K562 (cell line): Measurements from ENCODE around the gene CCDC106. TPM values are rescaled to one million over a fixed set of nuclear protein-coding genes. Genes with fewer than 3 reads are reported as not detected.

ENCODE experiments used
- polyA plus RNA-seq, 8 experiments: library from polyadenylated mRNA; depleted of rRNA in 4 of 8; stranded (reverse) in 5 of 8; unstranded in 3 of 8; fragments of >200 nt; fragmentation: Nextera tagmentation in 2 of 8; fragmentation: Illumina TruSeq in 1 of 8; extraction: Ambion mirVana in 2 of 8; extraction: Trizol in 1 of 8; gene quantifications; 2 replicates each; pipeline versions ENCODE4 v1.2.1 to v1.2.3, GENCODE V29; 2011 to 2014; ENCODE audit warnings: inconsistent platforms in 1 of 8, missing spikeins in 1 of 8
- total RNA-seq, 7 experiments: library from RNA; depleted of rRNA in 6 of 7; stranded (reverse); fragments of >200 nt in 6 of 7; fragmentation: Illumina TruSeq in 2 of 7; extraction: Trizol in 2 of 7; gene quantifications; 2 replicates each; pipeline versions ENCODE4 v1.2.1 to v1.2.3, GENCODE V29; 2011 to 2021; ENCODE audit warnings: low replicate concordance in 1 of 7

CCDC106 gene
- total and polyA plus RNA-seq, 9 of the 15 experiments (the other 6 are each of a cell fraction or from before 2014, with no cell fraction given) = 0.10 to 27.5 (median 15.0) TPM; not detected in 1

Other genes with a start within 250 kb of the CCDC106 start
Only the 7 nearest of the 23 such genes appear.
- gene ZNF524, start 47.9 kb upstream of the CCDC106 start, total RNA-seq (2014; rRNA removed) = 14.7 and 23.6 TPM in 2 replicates
- gene ZNF524, start 47.9 kb upstream of the CCDC106 start, total RNA-seq (2014; rRNA removed; fragmentation: Illumina TruSeq; extraction: Trizol) = 0.55 and 1.2 TPM in 2 replicates
- 5.6 and 6.4 TPM in 2 replicates for gene ZNF524, start 47.9 kb upstream of the CCDC106 start, total RNA-seq (2015; rRNA removed; fragmentation: Illumina TruSeq; extraction: Trizol)
- gene ZNF524, start 47.9 kb upstream of the CCDC106 start, total RNA-seq (2021) = 15.6 and 16.7 TPM in 2 replicates
- 2.9 and 3.7 TPM in 2 replicates for gene ZNF524, start 47.9 kb upstream of the CCDC106 start, polyA plus RNA-seq (2011; rRNA removed)
- gene ZNF524, start 47.9 kb upstream of the CCDC106 start, polyA plus RNA-seq (2014; fragmentation: Illumina TruSeq; extraction: Trizol) = 1.4 and 5.4 TPM in 2 replicates
- gene ZNF524, start 47.9 kb upstream of the CCDC106 start, polyA plus RNA-seq (2014; fragmentation: Nextera tagmentation; extraction: Ambion mirVana) = under 1 TPM; 0.08 to 0.10 TPM
- 13.1 and 14.4 TPM in 2 replicates for gene ZNF524, start 47.9 kb upstream of the CCDC106 start, polyA plus RNA-seq (2014; rRNA removed)
- gene ZNF865, start 42.6 kb upstream of the CCDC106 start, total RNA-seq (2014; rRNA removed) = 1.6 and 2.3 TPM in 2 replicates
- 0.29 and 0.40 TPM in 2 replicates for gene ZNF865, start 42.6 kb upstream of the CCDC106 start, total RNA-seq (2014; rRNA removed; fragmentation: Illumina TruSeq; extraction: Trizol)
- 1.4 and 1.5 TPM in 2 replicates for gene ZNF865, start 42.6 kb upstream of the CCDC106 start, total RNA-seq (2015; rRNA removed; fragmentation: Illumina TruSeq; extraction: Trizol)
- 18.6 and 18.8 TPM in 2 replicates for gene ZNF865, start 42.6 kb upstream of the CCDC106 start, total RNA-seq (2021)
- gene ZNF865, start 42.6 kb upstream of the CCDC106 start, polyA plus RNA-seq (2011; rRNA removed) = 1.2 and 1.5 TPM in 2 replicates
- gene ZNF865, start 42.6 kb upstream of the CCDC106 start, polyA plus RNA-seq (2014; fragmentation: Illumina TruSeq; extraction: Trizol) = 1.8 and 2.3 TPM in 2 replicates
- not detected for gene ZNF865, start 42.6 kb upstream of the CCDC106 start, polyA plus RNA-seq (2014; fragmentation: Nextera tagmentation; extraction: Ambion mirVana)
- gene ZNF865, start 42.6 kb upstream of the CCDC106 start, polyA plus RNA-seq (2014; rRNA removed) = 6.7 and 6.9 TPM in 2 replicates
- gene ZNF784, start 23.6 kb upstream of the CCDC106 start, total RNA-seq (2014; rRNA removed) = 2.0 and 3.8 TPM in 2 replicates
- 1.6 TPM in 2 replicates for gene ZNF784, start 23.6 kb upstream of the CCDC106 start, total RNA-seq (2014; rRNA removed; fragmentation: Illumina TruSeq; extraction: Trizol)
- gene ZNF784, start 23.6 kb upstream of the CCDC106 start, total RNA-seq (2015; rRNA removed; fragmentation: Illumina TruSeq; extraction: Trizol) = 2.7 and 3.2 TPM in 2 replicates
- gene ZNF784, start 23.6 kb upstream of the CCDC106 start, total RNA-seq (2021) = 4.6 and 6.1 TPM in 2 replicates
- 2.1 and 3.5 TPM in 2 replicates for gene ZNF784, start 23.6 kb upstream of the CCDC106 start, polyA plus RNA-seq (2011; rRNA removed)
- gene ZNF784, start 23.6 kb upstream of the CCDC106 start, polyA plus RNA-seq (2014; fragmentation: Illumina TruSeq; extraction: Trizol) = 4.1 and 5.1 TPM in 2 replicates
- under 1 TPM; 0.14 to 0.17 TPM for gene ZNF784, start 23.6 kb upstream of the CCDC106 start, polyA plus RNA-seq (2014; fragmentation: Nextera tagmentation; extraction: Ambion mirVana)
- gene ZNF784, start 23.6 kb upstream of the CCDC106 start, polyA plus RNA-seq (2014; rRNA removed) = 4.1 and 4.4 TPM in 2 replicates
- 13.9 and 24.4 TPM in 2 replicates for gene ZNF580, start 7.2 kb upstream of the CCDC106 start, total RNA-seq (2014; rRNA removed)
- gene ZNF580, start 7.2 kb upstream of the CCDC106 start, total RNA-seq (2014; rRNA removed; fragmentation: Illumina TruSeq; extraction: Trizol) = 5.2 and 5.7 TPM in 2 replicates
- 6.0 and 6.8 TPM in 2 replicates for gene ZNF580, start 7.2 kb upstream of the CCDC106 start, total RNA-seq (2015; rRNA removed; fragmentation: Illumina TruSeq; extraction: Trizol)
- 38.0 and 47.4 TPM in 2 replicates for gene ZNF580, start 7.2 kb upstream of the CCDC106 start, total RNA-seq (2021)
- 5.0 and 7.7 TPM in 2 replicates for gene ZNF580, start 7.2 kb upstream of the CCDC106 start, polyA plus RNA-seq (2011; rRNA removed)
- 12.7 and 15.5 TPM in 2 replicates for gene ZNF580, start 7.2 kb upstream of the CCDC106 start, polyA plus RNA-seq (2014; fragmentation: Illumina TruSeq; extraction: Trizol)
- 1 to 10 TPM; 2.3 to 3.9 TPM for gene ZNF580, start 7.2 kb upstream of the CCDC106 start, polyA plus RNA-seq (2014; fragmentation: Nextera tagmentation; extraction: Ambion mirVana)
- 25.2 and 30.8 TPM in 2 replicates for gene ZNF580, start 7.2 kb upstream of the CCDC106 start, polyA plus RNA-seq (2014; rRNA removed)
- gene ZNF581, start 4.6 kb upstream of the CCDC106 start, total RNA-seq (2014; rRNA removed) = 18.6 and 26.4 TPM in 2 replicates
- gene ZNF581, start 4.6 kb upstream of the CCDC106 start, total RNA-seq (2014; rRNA removed; fragmentation: Illumina TruSeq; extraction: Trizol) = 7.3 and 8.5 TPM in 2 replicates
- gene ZNF581, start 4.6 kb upstream of the CCDC106 start, total RNA-seq (2015; rRNA removed; fragmentation: Illumina TruSeq; extraction: Trizol) = 8.6 and 11.0 TPM in 2 replicates
- 35.7 and 39.4 TPM in 2 replicates for gene ZNF581, start 4.6 kb upstream of the CCDC106 start, total RNA-seq (2021)
- 15.4 and 26.0 TPM in 2 replicates for gene ZNF581, start 4.6 kb upstream of the CCDC106 start, polyA plus RNA-seq (2011; rRNA removed)
- 15.7 and 23.2 TPM in 2 replicates for gene ZNF581, start 4.6 kb upstream of the CCDC106 start, polyA plus RNA-seq (2014; fragmentation: Illumina TruSeq; extraction: Trizol)
- gene ZNF581, start 4.6 kb upstream of the CCDC106 start, polyA plus RNA-seq (2014; fragmentation: Nextera tagmentation; extraction: Ambion mirVana) = 1 to 10 TPM; 2.4 to 5.8 TPM
- 23.2 and 24.0 TPM in 2 replicates for gene ZNF581, start 4.6 kb upstream of the CCDC106 start, polyA plus RNA-seq (2014; rRNA removed)
- 279 and 332 TPM in 2 replicates for gene U2AF2, start 6.8 kb downstream of the CCDC106 start, total RNA-seq (2014; rRNA removed)
- 36.8 and 58.9 TPM in 2 replicates for gene U2AF2, start 6.8 kb downstream of the CCDC106 start, total RNA-seq (2014; rRNA removed; fragmentation: Illumina TruSeq; extraction: Trizol)
- 157 and 162 TPM in 2 replicates for gene U2AF2, start 6.8 kb downstream of the CCDC106 start, total RNA-seq (2015; rRNA removed; fragmentation: Illumina TruSeq; extraction: Trizol)
- 304 and 321 TPM in 2 replicates for gene U2AF2, start 6.8 kb downstream of the CCDC106 start, total RNA-seq (2021)
- gene U2AF2, start 6.8 kb downstream of the CCDC106 start, polyA plus RNA-seq (2011; rRNA removed) = 144 and 156 TPM in 2 replicates
- 169 and 224 TPM in 2 replicates for gene U2AF2, start 6.8 kb downstream of the CCDC106 start, polyA plus RNA-seq (2014; fragmentation: Illumina TruSeq; extraction: Trizol)
- 1 to 10 TPM; 3.0 to 4.4 TPM for gene U2AF2, start 6.8 kb downstream of the CCDC106 start, polyA plus RNA-seq (2014; fragmentation: Nextera tagmentation; extraction: Ambion mirVana)
- 277 and 331 TPM in 2 replicates for gene U2AF2, start 6.8 kb downstream of the CCDC106 start, polyA plus RNA-seq (2014; rRNA removed)
- 25.4 and 33.8 TPM in 2 replicates for gene EPN1, start 27.0 kb downstream of the CCDC106 start, total RNA-seq (2014; rRNA removed)
- gene EPN1, start 27.0 kb downstream of the CCDC106 start, total RNA-seq (2014; rRNA removed; fragmentation: Illumina TruSeq; extraction: Trizol) = 5.1 and 6.4 TPM in 2 replicates
- gene EPN1, start 27.0 kb downstream of the CCDC106 start, total RNA-seq (2015; rRNA removed; fragmentation: Illumina TruSeq; extraction: Trizol) = 12.7 and 14.6 TPM in 2 replicates
- gene EPN1, start 27.0 kb downstream of the CCDC106 start, total RNA-seq (2021) = 138 and 142 TPM in 2 replicates
- 11.3 and 22.8 TPM in 2 replicates for gene EPN1, start 27.0 kb downstream of the CCDC106 start, polyA plus RNA-seq (2011; rRNA removed)
- 14.9 and 33.1 TPM in 2 replicates for gene EPN1, start 27.0 kb downstream of the CCDC106 start, polyA plus RNA-seq (2014; fragmentation: Illumina TruSeq; extraction: Trizol)
- under 1 TPM; 0.08 to 0.15 TPM for gene EPN1, start 27.0 kb downstream of the CCDC106 start, polyA plus RNA-seq (2014; fragmentation: Nextera tagmentation; extraction: Ambion mirVana)
- 44.7 and 47.2 TPM in 2 replicates for gene EPN1, start 27.0 kb downstream of the CCDC106 start, polyA plus RNA-seq (2014; rRNA removed)